ENCODE results near the gene TOR1AIP2.

DNA sequence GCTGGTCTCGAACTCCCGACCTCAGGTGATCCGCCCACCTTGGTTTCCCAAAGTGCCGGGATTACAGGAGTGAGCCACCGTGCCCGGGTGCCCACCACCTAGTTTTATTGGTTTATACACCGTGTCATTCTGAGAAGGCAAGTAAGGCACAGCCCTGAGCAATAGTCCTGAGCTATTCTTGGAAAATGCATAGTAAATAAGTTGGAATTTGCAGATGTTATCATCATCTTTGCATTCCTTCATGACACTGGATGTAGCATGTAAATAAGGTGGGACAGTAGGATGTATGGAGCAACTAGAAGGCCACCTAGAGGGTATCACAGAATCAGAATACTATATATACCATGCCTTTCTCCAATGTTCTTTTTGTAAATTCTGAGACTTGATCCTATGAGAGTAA, 11.0 kb downstream of the TOR1AIP2 start:
- no peak for TF ChIP-seq CTCF (IDR thresholded peaks at IDR 0.05)
- no peak for TF ChIP-seq POLR2A (IDR thresholded peaks at IDR 0.05)
